H1 (cell line): ENCODE data around the gene CEP70. TPM values are rescaled to one million over a fixed set of nuclear protein-coding genes. Genes with fewer than 3 reads are reported as not detected.

ENCODE experiments used
- polyA plus RNA-seq, 7 experiments: library from polyadenylated mRNA; depleted of rRNA in 3 of 7; stranded (reverse) in 5 of 7; unstranded in 2 of 7; fragments of >200 nt in 5 of 7; fragments of 200-250 nt in 2 of 7; gene quantifications; 1 replicate in 5 of 7; 2 replicates in 1 of 7; 4 replicates in 1 of 7; pipeline versions ENCODE4 v1.2.1 to v1.2.3, GENCODE V29; 2011 to 2013; ENCODE audit warnings: missing spikeins in 2 of 7, mixed read lengths in 2 of 7
- total RNA-seq: library from RNA; stranded (reverse); fragmentation: NEBNext Ultra II Directional; extraction: Animal tissue kit (Norgen Biotek cat#: 25700); gene quantifications from 2 replicates; pipeline ENCODE4 v1.2.1, GENCODE V29; 2021
- TF ChIP-seq, protein P1 (sequence below), 3 experiments: IDR thresholded peaks; 1 replicate in 2 of 3; 2 replicates in 1 of 3; pipeline versions ENCODE4 v1.5.1 to v1.6.1; 2011; ENCODE audit warnings: low read length in 3 of 3, mild to moderate bottlenecking in 3 of 3, inconsistent platforms in 2 of 3, low read depth in 1 of 3, moderate library complexity in 1 of 3; ENCODE audit not compliant: insufficient read depth in 1 of 3; ENCODE audit errors: control extremely low read depth in 1 of 3

Gene CEP70
- total and polyA plus RNA-seq, 2 of the 8 experiments (the other 6 are each of a cell fraction or from before 2014, with no cell fraction given), result 3.9 to 26.2 TPM

DNA sequence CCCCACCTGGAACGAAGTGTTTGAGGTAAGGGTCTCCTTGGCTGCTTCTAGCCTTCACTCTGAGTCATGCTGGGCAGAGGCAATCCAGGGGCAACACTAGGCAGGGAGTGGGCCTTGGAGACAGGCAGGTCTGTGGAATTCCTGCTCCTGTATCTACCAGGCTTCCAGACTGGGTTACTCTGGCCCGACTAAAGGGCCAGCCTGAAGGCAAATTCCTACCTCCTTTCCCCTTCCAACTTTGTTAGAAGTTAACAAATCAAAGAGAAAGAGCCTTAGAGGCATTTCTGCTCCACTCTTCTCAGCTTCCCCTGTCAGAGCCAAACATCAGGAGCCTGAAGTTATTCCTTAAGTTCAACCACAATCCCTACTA lies 129.6 kb downstream of the CEP70 start (continued):
- TF ChIP-seq, protein P1, sequence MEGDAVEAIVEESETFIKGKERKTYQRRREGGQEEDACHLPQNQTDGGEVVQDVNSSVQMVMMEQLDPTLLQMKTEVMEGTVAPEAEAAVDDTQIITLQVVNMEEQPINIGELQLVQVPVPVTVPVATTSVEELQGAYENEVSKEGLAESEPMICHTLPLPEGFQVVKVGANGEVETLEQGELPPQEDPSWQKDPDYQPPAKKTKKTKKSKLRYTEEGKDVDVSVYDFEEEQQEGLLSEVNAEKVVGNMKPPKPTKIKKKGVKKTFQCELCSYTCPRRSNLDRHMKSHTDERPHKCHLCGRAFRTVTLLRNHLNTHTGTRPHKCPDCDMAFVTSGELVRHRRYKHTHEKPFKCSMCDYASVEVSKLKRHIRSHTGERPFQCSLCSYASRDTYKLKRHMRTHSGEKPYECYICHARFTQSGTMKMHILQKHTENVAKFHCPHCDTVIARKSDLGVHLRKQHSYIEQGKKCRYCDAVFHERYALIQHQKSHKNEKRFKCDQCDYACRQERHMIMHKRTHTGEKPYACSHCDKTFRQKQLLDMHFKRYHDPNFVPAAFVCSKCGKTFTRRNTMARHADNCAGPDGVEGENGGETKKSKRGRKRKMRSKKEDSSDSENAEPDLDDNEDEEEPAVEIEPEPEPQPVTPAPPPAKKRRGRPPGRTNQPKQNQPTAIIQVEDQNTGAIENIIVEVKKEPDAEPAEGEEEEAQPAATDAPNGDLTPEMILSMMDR (IDR thresholded peaks at IDR 0.05; ENCODE audit: control extremely low read depth in 1 of 3, insufficient read depth in 1 of 3, low read depth in 1 of 3, low read length in 3 of 3), result no peak
